ENCODE results near the gene ADAMTSL1.

DNA sequence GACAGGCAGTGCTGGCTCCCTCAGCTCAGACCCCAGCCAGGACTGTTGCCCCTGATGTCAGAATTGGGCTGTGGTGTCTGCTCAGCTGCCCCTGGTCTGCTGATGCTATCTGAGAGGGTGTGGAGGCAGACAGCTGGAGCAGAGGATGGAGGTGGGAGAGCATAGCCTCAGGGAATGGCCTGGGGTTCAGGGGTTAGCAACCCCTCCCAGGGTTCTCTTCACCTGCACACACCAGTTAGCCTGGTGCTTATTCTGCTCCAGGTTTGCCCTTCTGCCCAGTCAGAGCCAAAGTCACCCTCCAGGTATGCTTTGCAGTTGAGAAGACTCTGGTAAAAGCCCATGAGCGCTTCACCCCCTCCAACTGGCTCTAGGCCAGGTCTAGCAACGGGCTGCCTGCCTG lies 449.2 kb downstream of the ADAMTSL1 start:
- TF ChIP-seq POLR2A (IDR thresholded peaks at IDR 0.05), result no peak
- TF ChIP-seq, protein P1, sequence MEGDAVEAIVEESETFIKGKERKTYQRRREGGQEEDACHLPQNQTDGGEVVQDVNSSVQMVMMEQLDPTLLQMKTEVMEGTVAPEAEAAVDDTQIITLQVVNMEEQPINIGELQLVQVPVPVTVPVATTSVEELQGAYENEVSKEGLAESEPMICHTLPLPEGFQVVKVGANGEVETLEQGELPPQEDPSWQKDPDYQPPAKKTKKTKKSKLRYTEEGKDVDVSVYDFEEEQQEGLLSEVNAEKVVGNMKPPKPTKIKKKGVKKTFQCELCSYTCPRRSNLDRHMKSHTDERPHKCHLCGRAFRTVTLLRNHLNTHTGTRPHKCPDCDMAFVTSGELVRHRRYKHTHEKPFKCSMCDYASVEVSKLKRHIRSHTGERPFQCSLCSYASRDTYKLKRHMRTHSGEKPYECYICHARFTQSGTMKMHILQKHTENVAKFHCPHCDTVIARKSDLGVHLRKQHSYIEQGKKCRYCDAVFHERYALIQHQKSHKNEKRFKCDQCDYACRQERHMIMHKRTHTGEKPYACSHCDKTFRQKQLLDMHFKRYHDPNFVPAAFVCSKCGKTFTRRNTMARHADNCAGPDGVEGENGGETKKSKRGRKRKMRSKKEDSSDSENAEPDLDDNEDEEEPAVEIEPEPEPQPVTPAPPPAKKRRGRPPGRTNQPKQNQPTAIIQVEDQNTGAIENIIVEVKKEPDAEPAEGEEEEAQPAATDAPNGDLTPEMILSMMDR (IDR thresholded peaks at IDR 0.05), result no peak
- TF ChIP-seq EP300 (IDR thresholded peaks at IDR 0.05), result no peak
- TF ChIP-seq POLR2AphosphoS5 (IDR thresholded peaks at IDR 0.05), result no peak
